HG03521 (cell line): Measurements from ENCODE around the gene RNF114.
"Not testable (repeated sequence)": the region's sequence is repeated elsewhere in the genome, so short reads cannot be mapped to it uniquely, and the experiment has no call there.

ENCODE experiments used
- ATAC-seq: cut with Tn5 transposase; IDR thresholded peaks from one replicate; pipeline ENCODE4 v1.9.1; 2021; ENCODE audit warnings: mild to moderate bottlenecking, moderate library complexity; ENCODE audit not compliant: unreplicated experiment

RNF114 gene, protein sequence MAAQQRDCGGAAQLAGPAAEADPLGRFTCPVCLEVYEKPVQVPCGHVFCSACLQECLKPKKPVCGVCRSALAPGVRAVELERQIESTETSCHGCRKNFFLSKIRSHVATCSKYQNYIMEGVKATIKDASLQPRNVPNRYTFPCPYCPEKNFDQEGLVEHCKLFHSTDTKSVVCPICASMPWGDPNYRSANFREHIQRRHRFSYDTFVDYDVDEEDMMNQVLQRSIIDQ

DNA sequence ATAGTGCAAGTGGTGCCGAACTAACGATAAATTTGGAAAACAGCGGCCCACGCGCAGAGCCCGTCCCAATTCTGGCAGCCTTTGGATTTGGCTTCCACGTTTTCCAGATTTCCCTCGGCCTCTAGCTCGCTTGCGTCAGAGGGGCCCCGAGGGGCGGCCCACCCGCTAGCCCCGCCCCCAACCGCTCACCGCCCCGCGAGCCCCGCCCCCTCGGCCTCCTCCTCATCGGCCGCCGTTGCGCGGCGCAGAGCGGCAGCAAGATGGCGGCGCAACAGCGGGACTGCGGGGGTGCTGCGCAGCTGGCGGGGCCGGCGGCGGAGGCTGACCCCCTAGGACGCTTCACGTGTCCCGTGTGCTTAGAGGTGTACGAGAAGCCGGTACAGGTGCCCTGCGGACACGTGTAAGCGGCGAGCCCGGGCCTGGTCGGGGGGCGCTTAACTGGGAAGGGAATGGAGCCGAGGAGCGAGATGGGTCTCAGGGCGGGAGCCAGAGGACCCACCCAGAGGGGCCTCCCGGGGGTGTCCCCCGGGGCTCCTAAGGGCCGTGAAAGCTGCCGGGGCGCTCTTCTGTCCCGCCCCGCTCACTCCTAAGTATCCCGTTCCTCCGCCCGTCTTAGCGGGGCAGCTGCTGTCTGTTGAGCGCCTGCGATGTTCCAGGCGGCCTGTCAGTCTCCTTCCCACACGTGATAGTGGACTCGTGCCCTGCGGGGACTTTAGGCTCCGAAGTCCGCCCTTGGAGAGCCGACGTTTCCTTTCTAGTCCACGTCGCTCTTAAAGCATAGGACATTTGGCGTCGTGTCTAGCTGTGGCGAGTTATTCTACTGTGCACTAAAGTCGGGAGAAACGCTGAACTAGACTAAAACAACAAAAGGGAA, at the start of gene RNF114:
Gene RNF114 (plus strand): TSS at position 245 of the 874 bp plus-strand sequence. CDS start 16 bp downstream, at position 261.
- ATAC-seq, result peak; percentile 78

DNA sequence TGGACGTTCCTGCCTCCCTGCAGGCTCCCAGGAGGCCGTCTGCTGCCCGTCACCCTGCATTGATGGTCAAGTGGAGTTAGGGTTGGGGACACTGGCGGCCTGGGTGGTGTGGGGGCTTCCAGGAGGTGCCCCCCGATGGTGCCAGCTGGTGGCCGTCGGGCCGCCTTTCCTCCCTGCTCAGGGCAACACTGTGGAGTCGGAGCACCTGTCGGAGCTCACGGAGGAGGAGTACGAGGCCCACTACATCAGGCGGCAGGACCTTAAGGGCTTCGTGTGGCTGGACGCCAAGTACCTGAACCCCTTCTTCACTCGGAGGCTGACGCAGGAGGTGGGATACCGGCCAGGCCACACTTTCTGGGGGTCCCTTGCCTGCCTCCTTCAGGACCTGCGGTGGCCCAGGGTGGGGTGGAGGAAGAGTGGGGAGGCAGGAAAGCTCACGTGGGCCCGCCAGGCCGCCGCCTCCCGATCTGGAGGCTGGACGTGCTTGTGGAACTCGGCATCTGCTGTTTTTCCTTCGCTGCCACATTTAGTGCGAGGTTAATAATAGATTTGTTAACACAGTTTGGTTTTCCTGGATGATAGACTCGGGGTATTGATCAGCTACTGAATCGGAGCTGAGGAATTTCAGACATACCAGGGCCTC, 49.5 kb upstream of the RNF114 start:
- no peak for ATAC-seq

DNA sequence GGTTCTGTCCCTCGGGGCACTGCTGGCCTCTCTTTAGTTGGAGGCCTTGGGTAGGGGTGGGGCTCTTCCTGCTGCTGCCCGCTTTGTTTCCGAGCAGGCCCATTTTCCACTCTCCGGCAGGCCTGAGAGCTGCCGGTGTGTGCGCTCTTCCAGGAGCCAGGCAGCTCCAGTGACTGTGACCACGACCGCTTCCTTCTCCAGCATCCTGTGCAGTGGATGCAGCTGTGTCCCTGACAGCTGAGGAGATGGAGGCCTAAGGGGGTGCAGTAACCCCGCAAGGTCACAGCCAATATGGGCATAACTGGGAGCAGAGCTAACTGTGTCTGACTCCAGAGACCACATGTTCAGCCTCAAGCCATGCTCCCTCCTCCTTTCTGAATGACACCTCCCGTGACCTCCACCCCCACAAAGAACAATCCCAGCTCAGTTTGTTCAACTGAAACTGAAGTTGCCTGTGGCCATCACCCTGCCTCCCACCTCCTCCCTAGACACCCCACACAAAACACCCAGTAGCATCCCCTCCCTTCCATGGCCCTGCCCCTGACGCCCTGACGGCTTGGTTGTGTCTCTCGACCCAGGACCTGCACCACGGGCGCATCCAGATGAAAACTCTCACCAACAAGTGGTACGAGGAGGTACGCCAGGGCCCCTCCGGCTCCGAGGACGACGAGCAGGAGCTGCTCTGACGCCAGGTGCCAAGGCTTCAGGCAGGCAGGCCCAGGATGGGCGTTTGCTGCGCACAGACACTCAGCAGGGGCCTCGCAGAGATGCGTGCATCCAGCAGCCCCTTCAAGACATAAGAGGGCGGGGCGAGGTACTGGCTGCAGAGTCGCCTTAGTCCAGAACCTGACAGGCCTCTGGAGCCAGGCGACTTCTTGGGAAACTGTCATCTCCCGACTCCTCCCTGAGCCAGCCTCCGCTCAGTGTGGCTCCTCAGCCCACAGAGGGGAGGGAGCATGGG, 48.7 kb upstream of the RNF114 start:
- ATAC-seq, result no peak

DNA sequence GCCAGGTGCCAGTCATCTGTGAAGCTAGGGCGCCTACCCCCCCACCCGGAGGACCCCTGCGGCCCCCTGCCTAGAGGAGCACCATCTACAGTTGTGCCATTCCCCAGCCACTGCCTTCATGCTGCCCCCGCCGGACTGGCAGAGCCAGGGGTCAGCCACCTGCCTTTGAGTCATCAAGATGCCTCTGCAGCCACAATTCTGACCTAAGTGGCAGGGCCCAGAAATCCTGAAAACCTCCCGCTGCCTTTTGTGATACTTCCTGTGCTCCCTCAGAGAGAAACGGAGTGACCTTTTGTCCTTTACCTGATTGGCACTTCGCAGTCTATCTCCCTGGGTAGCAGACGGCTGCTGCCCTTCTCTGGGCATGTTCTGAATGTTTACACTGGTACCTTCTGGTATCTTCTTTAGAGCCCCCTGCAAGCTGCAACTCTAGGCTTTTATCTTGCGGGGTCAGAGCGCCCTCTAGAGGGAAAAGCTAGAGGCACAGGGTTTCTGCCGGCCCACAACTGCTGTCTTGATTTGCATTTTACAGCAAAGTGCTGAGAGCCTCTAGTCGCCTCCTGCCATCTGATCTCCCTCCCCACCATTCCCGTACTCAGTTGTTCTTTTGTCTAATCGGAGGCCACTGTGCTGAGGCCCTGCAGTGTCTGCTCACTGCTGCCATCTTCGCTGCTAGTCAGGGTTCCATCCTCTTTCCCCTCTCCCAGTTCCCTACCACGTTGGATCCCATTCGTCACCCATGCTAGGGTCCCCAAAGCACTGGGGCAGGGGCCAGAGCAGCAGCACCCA, 47.8 kb upstream of the RNF114 start:
- no peak for ATAC-seq

DNA sequence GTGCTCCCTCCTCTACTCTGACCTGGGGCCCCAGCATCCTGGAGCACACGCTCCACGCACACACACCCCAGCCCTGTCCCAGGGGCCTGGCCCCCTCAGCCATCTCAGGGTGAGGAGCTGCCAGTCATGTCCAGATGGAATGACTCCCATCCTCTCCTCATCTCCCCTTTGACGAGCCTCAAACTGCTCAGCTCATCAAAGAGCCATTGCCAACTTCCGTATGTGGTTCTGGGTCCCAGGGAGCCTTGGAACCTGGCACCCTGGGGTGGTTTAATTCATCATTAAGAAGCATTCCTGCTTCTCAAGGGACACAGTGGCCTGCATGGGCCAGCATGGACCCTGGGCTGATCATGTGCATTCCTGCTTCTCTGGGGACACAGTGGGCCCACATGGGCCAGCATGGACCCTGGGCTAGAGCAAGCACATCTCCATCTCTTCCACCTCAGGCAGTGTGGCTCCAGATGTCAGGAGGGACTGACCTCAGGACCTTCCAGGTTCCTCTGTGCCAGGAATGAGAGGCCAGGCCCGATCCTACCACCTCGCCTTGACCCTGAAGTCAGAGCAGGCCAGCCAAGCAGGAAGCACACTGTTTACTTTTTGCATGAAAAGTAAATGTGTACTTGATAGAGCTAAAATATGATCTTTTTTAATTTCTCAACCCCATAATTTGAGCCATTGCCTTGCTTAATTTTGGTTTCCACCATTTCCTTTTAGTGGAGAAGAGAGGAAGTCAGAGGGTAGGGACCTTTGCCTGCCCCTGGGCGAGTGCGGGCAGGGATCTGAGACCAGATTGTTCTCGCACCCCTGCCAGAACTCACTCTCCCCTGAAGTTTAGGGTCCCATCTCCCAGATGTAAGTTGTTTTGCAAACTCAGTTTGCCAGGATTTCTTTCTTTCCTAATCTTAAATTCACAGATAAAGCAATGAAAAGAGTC, 46.9 kb upstream of the RNF114 start:
- no peak for ATAC-seq

DNA sequence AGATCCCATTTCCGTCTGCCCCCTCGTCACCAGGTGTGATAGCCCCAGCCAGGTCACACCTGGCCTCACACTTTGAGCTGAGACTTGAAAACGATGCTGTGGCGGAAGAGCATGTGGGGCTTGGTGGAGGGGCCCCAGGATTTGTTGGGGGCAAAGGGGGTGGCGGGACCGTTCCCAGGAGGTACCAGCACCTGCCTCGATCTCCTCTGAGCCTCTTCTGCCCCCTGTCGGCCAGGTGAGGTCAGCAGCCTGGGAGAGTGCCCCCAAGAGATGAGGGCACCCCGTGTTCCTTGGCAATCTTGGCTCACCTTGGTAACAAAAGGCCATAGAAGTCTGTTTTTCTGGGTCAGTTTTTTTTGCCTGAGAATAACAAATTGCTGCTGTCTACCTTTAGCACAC, 46.3 kb upstream of the RNF114 start:
- ATAC-seq, result no peak

DNA sequence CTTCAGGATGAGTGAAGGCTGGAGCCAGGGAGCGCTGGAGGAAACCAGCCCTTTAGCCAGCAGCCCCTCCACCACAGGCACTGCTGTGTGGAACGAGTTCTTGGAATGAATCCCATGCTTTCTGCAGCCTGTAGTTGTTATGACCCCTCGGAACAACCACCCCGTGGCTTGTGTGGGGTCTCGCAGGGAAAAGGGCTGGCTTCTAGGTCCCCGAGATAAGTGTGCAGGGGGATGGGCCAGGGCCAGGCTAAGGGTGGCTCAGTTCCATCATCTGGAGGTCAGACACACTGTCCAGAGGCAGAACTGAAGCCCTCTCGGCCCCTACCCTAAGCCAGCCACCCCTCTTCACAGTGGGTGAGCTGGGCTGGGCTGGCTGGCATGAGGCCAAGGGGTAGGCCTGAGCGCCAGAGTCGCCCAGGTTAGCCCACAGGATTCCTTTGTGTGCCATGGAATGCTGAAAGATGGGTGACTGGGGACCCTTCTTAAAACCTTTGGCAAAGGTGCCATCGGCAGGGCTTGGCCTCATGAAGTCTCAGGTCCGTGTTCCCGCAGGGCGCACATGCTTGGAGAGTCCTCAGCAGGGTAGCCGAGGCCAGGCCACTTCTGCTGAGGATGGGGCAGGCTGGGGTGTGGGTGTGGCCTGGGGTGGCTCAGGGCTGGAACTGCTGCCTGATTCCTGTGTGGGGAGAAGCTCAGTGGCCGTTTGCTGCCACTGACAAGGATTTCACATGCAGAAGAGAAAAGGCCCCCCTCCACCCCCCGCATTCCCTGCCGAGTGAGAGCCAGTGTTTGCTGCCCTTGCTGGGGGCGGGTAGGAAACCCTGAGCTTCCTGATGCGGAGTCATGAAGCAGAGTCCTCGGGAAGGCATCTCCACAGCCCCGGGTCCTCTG, 45.5 kb upstream of the RNF114 start:
- no peak for ATAC-seq

DNA sequence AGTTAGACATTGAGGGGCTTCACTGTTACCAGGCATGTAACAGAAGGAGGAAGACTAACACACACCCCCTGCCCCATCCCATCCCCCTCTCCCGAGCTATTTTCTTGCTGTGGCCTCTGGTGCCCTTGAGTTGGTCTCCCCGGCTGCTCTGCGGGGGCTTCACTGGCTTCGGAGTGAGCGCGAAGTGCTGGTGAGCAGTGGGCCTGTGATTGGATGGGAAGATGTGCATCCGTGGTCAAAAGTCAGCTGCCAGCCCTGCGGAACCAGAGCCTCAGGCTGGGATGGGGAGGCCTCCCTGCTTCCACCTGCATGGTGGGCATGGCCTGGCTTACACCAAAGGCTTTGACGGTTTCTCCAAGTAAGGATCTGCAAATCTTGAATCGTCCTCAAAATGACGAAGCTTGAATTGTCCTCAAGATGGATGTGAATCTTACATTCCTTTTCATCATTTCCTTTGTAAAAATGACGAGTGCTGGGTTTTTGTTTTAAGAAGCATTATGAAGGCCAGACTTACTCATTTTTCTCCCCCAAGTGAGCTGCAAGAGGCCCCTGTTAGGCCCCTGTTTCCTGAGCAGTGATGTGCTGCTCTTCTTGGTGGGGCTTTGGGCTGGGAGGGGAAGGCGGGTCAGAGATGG, 44.6 kb upstream of the RNF114 start:
- ATAC-seq, result no peak

DNA sequence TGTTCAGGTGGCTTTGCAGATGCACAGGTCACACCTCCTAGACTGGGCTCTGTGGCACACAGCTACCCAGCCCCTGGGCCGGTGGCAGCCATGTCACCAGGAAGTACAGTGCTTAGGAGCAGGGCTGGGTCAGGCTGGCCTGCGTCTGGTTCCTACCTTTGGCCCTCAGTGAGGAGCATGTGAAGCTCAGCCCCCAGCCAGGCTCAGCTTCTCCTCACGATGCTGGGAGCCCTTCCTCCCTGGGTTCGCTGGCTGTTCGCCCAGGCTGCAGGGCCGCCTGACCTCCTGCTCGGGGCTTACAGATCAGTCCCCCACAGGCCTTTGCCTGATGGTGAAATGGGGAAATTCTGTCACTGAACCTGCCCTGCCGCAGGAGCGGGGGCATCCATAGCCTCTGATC, 43.9 kb upstream of the RNF114 start:
- ATAC-seq, result no peak

DNA sequence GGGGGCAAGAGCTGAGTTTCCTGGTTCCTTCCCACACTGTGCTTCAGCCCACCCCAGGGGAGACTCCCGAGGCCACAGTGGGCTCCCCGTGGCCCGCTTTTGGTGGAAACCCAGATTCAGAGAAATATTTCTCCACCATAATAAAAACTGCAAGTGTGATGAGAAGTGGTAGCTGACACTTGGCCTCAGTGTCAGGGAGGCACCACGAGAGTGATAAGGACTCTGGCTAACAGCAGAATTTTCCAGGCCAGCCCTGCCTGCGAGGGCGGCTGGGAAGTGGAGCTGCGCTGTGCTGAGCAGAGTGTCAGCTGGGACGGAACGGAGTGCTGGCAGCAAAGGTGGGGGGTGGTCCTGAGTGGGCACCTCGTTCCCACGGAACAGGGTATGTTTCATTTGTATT, 43.4 kb upstream of the RNF114 start:
- no peak for ATAC-seq

DNA sequence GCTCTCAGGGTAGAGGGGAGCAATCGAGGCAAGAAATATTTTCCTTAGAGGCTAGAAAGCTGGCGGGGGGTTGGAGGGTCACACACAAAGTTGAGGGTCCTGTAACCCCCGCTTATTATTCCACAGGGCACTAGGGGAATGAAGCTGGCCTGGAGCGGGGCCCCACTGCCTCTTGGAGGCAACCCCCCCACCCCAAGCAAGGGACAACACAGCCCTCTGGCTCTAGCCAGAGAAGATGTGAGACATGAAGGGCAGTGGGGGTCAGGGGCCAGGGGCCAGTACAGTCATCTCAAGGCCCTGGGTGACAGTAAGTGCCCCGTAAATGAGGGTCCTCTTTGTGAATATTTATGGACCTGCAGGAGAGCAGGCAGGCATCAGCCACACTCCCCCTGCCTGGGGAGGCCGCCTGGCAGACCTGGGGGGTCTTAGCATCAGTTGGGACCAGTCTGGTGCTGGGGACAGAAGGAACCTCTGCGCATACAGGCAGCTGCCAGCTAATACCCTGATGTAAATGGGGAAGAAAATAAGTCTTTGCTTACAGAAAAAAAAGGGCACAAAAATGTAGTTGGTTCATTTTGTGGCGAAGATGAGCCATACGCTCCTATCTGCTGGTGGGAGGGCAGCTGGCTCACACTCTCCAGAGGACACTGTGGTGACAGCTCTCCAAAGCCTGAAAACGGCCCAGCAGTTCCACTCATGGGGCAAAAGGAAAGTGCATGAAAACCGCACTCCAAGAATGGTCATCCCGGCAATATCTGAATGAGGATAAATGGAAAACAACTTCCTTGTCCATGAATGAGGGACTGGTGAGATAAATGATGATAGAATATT, 42.7 kb upstream of the RNF114 start:
- no peak for ATAC-seq

DNA sequence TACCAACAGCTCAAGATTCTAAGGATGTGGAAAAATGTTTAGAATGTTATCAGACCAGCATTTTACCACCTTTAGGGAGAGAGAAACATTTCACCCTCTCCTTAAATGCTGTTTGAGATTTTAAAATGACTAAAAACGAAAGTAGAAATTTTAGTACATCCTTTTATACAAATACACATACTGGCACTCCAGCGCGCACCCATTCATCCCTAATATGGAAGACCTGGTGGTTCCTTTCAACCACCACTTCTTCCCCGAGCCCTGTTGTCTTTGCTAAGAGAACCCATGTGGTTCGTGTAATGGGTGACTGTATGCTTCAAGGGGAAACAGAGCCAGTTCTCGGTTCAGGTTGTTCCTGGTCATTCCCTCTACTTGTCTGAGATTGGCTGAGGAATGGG, 42.1 kb upstream of the RNF114 start:
- ATAC-seq, result no peak

DNA sequence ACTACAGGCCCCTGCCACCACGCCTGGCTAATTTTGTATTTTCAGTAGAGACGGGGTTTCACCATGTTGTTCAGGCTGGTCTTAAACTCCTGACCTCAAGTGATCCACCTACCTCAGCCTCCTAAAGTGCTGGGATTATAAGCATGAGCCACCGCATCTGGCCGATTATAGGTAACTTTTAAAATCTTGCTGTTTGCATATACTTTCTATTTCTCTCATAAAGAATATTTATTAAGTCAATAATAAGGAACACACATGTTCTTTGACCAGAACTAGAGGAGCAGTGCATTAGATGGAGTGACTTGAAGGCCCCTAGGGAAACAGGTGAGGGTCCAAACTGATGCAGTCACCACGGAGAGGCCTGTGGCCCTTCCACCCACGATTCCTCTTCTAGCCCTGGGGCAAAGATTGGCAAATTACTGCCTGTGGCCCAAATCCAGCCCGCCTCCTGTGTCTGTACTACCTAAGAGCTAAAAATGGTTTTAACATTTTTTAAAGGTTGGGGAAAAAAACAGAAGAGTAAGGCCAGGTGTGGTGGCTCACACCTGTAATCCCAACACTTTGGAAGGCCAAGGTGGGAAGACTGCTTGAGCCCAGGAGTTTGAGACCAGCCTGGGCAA, 40.6 kb upstream of the RNF114 start:
- not testable (repeated sequence) for ATAC-seq

DNA sequence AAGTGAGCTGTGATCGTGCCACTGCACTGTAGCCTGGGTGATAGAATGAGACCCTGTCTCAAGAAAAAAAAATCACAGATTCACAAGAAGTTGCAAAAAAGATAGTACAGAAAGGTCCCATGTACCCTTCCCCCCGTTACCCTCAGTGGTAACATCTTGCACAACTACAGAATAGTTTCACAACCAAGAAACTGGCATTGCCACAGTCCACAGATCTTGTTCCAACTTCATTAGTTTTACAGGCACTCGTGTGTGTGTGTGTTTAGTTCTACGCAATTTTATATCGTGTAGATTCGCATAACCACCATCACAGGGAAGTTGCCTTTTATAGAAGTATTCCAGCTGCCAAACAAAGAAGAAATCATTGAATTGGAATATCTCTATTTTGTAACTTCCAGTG, 40.0 kb upstream of the RNF114 start:
- no peak for ATAC-seq

DNA sequence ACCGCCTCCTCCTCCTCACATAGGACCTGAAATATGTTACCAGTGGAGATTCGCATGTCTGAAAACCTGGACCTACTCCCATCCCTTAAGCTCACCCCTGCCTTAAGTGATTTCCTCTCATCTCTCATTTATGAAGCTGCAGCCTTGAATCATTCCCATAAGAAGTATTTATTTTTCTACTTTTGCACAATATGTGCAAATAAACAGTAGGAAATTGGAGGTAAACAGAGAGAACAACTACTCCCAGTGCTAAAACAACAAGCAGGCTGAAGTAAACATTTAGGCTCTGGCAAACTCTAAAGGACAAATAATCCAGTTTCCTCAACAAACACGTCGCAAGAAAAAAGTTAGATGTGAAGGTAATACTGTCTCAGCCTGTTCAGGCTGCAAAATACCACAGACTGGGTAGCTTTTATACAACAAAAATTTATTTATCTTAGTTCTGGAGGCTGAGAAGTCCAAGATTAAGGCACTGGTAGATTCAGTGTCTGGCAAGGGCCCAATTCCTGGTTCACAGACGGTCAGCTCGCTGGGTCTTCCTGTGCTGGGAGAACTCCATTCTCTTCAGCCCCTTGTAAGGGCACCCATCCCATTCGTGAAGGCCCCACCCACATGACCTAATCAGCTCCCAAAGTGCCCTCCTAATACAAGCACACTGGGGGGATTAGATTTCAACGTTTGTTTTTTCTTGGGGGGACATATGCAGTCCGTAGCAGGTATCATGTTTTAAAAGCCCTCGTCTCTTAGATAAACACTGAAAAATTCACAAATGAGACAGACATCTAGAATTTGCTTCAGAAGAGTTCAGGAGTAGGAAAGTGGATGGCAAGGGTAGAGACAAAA, 36.4 kb upstream of the RNF114 start:
- ATAC-seq, result no peak
